Stimulated activated memory B cell treated with anti-CD40 and anti-IgM and Interleukin-4, amounts not matched to agents 10 μg/mL and 1 μg/mL and 100 μg/mL, for 72 hours (primary cell): ENCODE results near the gene MEIS1.

Source experiments
- ATAC-seq: fragments of 150-1000 bp; cut with Tn5 transposase; 2 replicates; pipeline ENCODE4 v1.10.0; 2021
- H3K27ac Mint-ChIP-seq: one replicate; pipeline ENCODE4 v1.8.0; 2022; ENCODE audit warnings: mild to moderate bottlenecking, mixed read lengths
- H3K27me3 Mint-ChIP-seq: one replicate; pipeline ENCODE4 v1.8.0; 2022; ENCODE audit warnings: mixed read lengths
- H3K36me3 Mint-ChIP-seq: one replicate; pipeline ENCODE4 v1.8.0; 2022; ENCODE audit warnings: mixed read lengths
- H3K4me1 Mint-ChIP-seq: one replicate; pipeline ENCODE4 v1.8.0; 2022; ENCODE audit warnings: mixed read lengths
- H3K4me3 Mint-ChIP-seq: one replicate; pipeline ENCODE4 v1.8.0; 2022; ENCODE audit warnings: mild to moderate bottlenecking, moderate library complexity, mixed read lengths
- H3K9me3 Mint-ChIP-seq: one replicate; pipeline ENCODE4 v1.8.0; 2022; ENCODE audit warnings: mixed read lengths

MEIS1 gene

DNA sequence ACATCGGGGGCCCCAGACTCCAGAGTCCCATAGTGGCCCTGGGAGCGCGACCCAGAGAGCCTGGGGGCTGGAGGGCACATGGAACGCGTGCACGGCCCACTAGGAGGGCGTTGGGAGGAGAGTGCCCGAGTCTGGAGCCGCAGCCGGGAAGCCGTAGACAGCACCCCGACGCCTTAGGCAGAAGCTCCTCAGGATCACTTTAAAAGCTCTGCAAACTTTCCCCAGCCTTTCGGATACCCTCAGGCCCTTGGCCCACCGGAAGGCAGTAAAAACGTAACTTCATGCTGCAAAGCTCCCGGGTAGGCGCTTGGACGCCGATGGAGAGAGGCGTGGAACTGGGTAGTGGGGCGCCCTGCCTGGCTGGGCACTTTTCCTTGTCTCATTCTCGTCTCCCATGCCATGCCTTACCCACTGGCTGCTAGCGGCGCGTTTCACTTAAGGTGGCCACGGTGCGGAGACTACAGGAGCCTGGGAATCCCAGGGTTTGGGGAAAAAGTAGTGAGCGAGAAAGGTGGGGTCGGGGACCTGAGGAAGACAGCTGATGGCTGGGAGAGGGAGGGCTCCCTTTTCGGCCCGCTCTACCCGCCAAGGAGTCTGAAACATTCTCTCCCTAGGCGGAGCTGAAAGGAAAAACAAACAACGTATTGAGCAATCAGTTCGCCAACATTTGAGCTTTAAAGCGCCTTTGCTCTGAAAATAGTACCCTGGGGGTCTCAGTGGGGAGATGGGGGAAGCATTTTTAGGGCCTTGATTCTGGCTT is 141.8 kb downstream of the MEIS1 start:
- no peak overlapping the region for H3K4me3 Mint-ChIP-seq
- H3K9me3 Mint-ChIP-seq, result no peaks in the 10 kb centered on the region
- peaks cover 59% of the 10 kb centered on the region for H3K27me3 Mint-ChIP-seq
- no peak overlapping the region for H3K27ac Mint-ChIP-seq
- H3K36me3 Mint-ChIP-seq, result no peaks in the 10 kb centered on the region
- peaks cover 21% of the 10 kb centered on the region for H3K4me1 Mint-ChIP-seq
- ATAC-seq, result no peak

DNA sequence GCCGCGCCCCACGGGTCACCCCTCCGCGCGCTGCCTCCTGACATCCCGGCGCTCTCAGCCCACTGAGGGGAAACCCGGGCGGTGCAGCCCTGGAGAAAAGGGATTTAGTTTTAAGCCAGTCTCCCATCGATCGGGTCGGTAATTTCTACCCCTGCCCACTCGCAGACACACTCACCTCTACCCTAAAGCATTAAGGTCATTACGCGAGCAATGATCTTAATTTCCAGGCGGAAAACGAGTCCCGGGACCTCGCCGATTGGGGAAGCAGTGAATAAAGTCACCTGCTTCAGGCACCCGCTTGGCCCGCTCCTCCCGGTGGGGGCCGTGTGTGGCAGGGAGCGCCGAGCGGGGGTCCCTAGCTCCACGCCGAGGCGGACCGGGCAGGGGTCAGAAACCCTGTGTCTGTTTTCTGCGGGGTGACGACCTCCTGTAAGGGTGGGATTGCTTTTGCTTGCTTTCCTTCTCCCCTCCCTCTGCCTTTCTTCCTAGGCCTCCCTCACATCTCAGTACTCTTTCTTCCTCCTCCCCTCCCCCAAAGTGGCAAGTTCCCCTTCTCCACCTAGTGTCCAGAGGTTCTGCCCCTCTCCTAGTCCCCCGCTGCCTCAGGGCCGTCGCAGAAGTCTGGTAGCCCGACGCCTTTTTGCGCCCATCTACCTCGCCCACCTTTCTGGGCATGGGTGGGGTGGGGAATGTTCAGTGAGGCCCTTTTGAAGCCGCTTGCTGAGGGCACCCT is 142.6 kb downstream of the MEIS1 start:
- ATAC-seq, result no peak
- Mint-ChIP-seq H3K9me3 (no peaks in the 10 kb centered on the region), H3K4me1 (peaks cover 21% of the 10 kb centered on the region), H3K36me3 (no peaks in the 10 kb centered on the region), H3K27me3 (peaks cover 53% of the 10 kb centered on the region), H3K27ac (no peak overlapping the region), H3K4me3 (no peak overlapping the region)

DNA sequence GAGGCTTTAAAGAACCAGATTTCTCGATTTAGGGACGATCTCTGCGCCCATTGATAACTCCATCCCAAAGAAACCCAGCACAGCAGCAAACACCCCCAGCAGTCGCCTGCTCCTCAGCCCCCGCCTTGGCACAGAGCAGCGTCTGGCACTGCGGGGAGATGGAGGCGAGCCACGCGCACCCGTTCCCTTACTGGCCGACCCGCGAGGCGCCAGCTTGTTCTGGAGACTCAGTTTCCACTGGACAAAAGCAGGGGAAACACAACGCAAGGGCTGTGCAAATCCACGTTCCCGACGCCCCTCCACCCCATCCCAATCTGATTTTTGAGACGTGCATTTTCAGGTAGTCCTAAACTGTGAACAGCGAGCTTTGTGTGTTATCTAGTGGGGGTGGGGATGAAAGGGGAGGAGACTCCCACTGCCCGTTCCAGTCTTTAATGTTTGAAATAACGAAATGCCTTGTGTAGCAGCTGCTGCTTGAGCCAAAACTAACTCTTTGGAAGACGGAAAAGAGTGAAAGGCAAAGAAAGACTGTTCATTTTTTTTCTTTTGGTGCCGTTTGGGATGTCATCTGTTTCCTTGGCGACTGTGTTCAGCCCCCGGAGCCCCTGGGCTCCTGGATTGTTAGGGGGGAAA is 143.2 kb downstream of the MEIS1 start:
- no peak for ATAC-seq
- H3K9me3 Mint-ChIP-seq, result no peaks in the 10 kb centered on the region
- H3K36me3 Mint-ChIP-seq, result no peaks in the 10 kb centered on the region
- H3K4me1 Mint-ChIP-seq, result peaks cover 21% of the 10 kb centered on the region
- no peak overlapping the region for H3K27ac Mint-ChIP-seq
- peaks cover 53% of the 10 kb centered on the region for H3K27me3 Mint-ChIP-seq
- H3K4me3 Mint-ChIP-seq, result no peak overlapping the region

DNA sequence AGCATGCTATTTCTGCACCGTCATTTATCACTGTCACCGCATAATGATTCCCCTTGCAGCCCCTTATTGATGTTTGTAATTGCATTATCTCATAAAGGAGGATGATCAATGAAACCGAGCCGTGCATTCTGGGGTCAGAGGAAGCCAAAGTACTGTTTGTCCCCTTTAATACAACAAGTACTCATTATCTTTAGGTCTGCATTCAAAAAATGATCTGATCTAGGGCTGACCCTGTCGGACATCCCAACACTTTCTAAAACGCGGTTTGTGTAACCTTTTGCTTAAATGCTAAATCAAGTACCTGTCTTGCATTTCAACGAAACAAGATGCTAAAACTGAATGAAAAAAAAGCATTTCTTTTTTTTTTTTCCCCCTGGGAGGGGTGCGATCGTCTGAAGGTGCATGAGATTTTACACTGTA is 143.8 kb downstream of the MEIS1 start:
- Mint-ChIP-seq H3K27ac (no peak overlapping the region), H3K9me3 (no peaks in the 10 kb centered on the region), H3K27me3 (peaks cover 53% of the 10 kb centered on the region), H3K4me3 (no peak overlapping the region), H3K36me3 (no peaks in the 10 kb centered on the region), H3K4me1 (peaks cover 21% of the 10 kb centered on the region)
- ATAC-seq, result no peak

DNA sequence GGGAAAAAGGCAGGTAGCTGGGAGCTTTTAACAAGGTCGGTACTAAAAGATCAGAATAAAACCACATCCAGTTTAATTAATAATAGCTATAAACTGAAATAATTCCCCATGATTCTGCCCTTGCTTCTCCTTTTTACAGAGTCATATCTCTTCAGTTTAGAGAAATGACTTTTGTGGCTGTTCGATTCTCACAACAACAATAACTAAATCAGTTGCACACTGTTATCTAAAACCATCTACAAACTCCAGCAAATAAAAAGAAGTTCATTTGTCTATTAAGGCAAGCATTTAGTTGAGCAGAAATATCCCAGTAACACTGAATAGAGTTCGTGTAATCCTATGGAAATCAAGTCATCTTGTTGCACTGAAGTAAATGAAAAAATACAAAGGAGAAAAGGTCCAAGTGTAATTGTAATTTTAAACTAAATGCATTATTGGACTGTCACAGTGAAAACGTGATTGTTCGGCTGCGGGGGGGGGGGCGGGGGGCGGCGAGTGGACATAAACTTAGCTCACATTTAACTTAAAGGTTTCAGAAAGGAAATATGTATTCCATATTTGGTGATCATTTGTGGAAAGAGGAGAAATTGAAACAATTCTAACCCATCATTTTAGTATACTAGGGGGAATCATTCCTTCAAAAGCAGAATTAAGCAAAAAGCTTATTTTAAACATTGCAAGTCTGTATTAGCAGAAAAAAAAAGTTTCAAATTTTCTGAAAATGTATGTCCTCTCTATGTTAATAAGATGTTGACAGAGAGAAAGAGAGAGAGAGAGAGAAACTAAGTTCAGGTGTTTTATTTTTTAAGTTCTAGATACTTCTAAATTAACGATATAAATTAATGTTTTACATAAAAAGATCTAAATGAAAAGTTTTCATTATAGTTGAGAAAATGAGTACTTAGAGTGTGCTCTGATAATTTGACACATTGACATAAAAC is 144.5 kb downstream of the MEIS1 start:
- H3K27me3 Mint-ChIP-seq, result peaks cover 52% of the 10 kb centered on the region
- peaks cover 21% of the 10 kb centered on the region for H3K4me1 Mint-ChIP-seq
- H3K27ac Mint-ChIP-seq, result no peak overlapping the region
- H3K4me3 Mint-ChIP-seq, result no peak overlapping the region
- H3K36me3 Mint-ChIP-seq, result no peaks in the 10 kb centered on the region
- ATAC-seq, result no peak
- H3K9me3 Mint-ChIP-seq, result no peaks in the 10 kb centered on the region

DNA sequence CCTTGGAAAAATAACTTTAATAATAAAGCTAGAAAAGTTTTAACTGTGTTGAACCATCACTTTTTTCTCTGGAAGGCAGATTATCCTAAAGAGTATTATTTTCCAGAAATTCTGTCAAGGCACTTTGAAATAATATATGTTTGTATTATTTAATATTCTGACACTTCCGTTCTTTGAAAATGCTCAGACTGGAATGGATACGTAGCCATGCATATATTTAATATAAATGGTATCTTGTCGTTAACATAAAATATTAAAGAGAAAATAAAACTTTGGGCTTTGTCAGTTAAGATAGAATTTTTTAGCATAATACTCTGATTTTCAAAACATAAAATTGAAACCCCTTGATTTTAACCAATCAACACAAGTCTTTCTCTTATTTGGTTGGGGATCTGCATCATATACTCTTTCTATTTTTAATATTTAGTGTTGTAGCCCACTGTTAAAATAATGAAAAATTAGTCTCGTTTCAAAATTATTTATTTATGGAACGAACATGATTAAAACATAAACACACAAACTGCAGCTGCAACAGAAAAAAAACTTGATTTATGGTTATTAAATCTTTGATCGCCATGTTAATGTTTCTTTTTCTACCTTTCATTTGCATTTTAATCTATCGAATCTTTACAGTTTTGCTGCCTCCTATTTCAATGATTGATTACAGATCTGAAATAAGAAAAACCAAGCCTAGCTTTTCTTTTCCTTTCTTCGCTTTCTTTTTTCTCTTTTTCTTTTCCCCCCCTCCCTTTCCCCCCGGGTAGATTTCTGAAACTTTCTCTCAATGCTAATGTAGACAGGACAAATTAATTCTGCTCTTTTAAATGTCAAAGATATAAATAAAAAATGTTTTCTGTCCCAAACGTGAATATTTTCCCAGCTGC is 145.5 kb downstream of the MEIS1 start:
- ATAC-seq, result no peak
- H3K36me3 Mint-ChIP-seq, result no peaks in the 10 kb centered on the region
- peaks cover 43% of the 10 kb centered on the region for H3K27me3 Mint-ChIP-seq
- no peaks in the 10 kb centered on the region for H3K9me3 Mint-ChIP-seq
- H3K4me3 Mint-ChIP-seq, result no peak overlapping the region
- no peak overlapping the region for H3K27ac Mint-ChIP-seq
- peaks cover 13% of the 10 kb centered on the region for H3K4me1 Mint-ChIP-seq

DNA sequence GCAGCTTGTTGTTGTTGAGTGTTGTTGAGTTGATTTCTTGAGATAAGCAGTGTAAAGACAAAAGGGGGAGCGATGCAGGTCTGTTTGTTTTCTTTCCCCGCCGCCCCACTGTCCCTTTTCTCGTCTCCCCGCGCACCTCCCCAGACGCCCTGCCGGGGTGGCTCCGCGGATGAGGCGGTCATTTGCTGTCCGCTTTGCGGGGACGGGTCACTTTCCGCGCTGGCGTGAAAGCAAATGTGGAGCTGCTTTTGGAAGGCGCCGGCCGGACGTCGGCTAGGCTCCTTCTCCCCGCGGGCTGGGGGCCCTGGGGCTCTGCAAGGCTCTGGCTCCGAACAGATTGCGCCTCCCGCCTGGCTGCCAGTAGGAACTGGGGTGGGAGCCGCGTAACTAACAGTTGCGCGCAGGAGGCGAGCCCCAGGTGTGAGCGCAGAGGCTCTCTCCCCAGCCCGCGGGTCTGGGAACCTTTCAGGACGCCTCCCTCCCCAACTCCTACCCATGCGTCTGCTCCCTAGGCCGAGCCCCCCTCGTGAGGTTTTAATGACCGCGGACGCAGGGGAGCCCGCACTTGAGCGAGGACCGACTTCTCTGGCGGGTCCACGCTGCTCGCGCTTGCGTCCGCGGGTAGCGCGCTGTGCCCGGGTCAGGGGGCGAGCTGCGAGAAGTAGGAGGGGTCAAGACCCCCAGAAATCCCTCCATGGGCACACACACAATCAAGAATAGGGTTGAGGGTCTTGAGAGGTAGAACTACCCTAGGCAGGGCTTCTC is 146.6 kb downstream of the MEIS1 start:
- Mint-ChIP-seq H3K4me1 (peaks cover 10% of the 10 kb centered on the region), H3K4me3 (no peak overlapping the region), H3K27ac (no peak overlapping the region), H3K36me3 (no peaks in the 10 kb centered on the region), H3K27me3 (peaks cover 32% of the 10 kb centered on the region), H3K9me3 (no peaks in the 10 kb centered on the region)
- ATAC-seq, result no peak

DNA sequence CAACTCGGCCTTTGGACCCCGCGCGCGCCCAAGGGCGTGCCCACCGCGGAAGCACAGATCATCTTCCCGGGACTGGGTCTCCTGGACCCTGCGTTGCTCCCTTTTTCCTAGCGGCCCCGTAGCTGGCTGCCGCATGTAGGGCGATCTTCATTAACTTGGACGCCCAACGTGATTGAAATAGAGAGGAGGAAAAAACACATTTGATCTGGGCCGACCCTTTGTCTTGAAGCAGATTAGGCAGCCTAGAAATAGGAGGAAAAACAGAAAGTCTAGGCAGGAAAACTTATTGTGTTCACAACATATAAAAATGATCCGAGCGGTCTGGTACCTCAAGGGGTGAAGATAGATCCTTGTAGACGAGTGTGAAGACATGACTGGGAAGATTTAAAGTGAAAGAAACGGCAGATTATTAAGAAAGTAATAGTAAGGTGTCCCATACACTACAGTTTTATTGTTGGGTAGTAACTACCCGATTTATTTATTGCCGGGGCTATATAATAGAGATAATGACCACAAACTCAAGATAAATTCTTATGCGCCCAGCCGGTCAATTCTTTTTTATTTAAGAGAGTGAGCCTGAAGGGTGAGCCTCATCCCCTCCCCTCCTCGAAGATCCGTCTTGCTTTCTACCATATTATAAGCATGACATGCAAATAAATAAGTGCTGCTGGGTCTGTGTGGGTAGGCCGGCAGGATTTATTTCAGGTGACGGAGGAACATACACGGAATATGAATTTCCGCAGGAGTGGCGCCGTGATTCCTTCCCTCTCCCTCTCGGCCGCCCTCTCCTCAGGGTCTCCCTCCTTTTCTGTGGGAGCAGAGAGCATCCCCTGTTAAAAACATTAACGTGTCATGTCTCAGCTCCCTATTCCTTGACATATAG is 147.4 kb downstream of the MEIS1 start:
- Mint-ChIP-seq H3K9me3 (no peaks in the 10 kb centered on the region), H3K36me3 (no peaks in the 10 kb centered on the region), H3K27me3 (peaks cover 24% of the 10 kb centered on the region), H3K4me1 (peaks cover 2% of the 10 kb centered on the region), H3K4me3 (no peak overlapping the region), H3K27ac (no peak overlapping the region)
- no peak for ATAC-seq

DNA sequence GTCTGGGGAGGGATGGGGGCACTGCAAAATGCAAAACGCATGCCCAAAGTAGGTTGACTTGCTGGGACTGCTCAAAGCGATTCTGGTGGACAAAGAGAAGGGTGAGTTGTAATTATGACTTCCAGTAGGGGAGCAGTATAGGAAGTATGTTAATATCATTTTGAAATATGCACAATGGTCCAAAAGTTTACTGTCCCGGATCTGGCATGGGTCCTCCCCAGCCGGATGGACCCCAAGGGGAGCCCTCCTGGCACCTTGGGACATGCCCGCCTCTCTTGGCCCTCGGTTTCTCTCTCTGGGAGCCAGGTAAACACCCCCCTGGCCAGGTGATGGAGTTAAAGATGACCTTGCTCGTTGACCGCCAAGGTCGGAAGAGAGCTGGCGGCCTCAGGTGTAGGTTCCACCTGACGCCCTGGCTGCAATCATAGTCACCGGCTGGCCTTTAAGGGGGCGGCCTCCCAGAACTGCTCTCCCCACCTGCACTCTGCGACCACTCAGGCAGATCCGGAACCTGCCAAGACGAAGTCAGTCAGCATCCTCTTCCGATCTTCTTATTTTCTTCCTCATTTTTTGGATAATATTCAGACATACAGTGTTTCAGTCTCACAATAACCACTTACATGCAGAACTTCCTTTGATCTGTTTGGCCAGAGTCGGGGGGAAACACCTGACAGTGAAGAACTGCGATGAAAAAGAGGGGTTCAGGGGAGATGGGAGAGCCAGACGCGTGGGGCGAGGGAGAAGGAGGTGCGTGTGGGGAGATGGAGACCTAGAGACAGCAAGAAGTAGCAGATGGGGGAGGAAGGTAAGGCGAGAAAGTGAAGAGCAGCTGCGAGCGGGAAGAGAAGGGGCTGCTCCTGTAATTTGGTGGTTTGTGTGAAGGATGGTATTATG is 148.3 kb downstream of the MEIS1 start:
- H3K4me1 Mint-ChIP-seq, result no peaks in the 10 kb centered on the region
- H3K27me3 Mint-ChIP-seq, result peaks cover 15% of the 10 kb centered on the region
- H3K9me3 Mint-ChIP-seq, result no peaks in the 10 kb centered on the region
- H3K4me3 Mint-ChIP-seq, result no peak overlapping the region
- H3K36me3 Mint-ChIP-seq, result no peaks in the 10 kb centered on the region
- ATAC-seq, result no peak
- no peak overlapping the region for H3K27ac Mint-ChIP-seq

DNA sequence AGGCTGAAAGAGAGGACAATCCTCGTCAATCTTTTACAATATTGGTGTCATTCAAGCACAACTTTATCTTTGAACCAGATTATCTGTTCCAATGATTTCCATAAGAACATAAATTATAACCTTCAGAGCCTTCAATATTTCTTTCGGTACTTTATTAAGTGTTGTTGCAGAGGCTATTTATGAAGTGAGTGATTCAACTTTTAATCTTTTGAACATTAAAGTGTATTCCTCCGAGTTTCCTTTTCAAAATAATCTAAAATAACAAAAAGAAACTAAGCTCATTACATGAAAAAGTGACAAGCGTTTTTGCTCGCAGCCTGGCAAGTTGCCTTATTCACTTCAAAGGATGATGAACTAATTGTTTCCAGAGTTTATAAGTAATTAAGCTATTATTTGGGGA is 149.0 kb downstream of the MEIS1 start:
- no peaks in the 10 kb centered on the region for H3K9me3 Mint-ChIP-seq
- no peaks in the 10 kb centered on the region for H3K36me3 Mint-ChIP-seq
- no peak for ATAC-seq
- no peak overlapping the region for H3K4me3 Mint-ChIP-seq
- H3K4me1 Mint-ChIP-seq, result no peaks in the 10 kb centered on the region
- H3K27me3 Mint-ChIP-seq, result peaks cover 9% of the 10 kb centered on the region
- no peak overlapping the region for H3K27ac Mint-ChIP-seq

DNA sequence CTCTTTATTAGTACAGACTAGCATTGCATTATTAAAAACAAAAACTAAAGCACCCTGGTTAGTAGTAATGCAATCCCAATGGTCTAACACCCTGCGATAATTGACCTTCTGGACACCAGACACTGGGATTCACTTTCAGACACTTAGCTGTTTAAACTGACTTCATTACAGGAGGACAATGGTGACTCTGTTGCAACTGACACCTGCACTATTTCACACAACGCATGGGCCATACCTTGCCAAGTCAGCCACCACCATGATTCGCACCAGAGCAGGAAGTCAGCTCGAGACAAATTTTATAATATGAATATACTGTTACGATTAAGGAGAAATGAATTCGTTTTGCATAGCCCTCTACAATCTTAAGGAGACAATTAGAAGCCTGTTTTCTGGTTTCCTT is 150.7 kb downstream of the MEIS1 start:
- Mint-ChIP-seq H3K27ac (no peak overlapping the region), H3K9me3 (no peaks in the 10 kb centered on the region), H3K27me3 (no peaks in the 10 kb centered on the region), H3K4me3 (no peak overlapping the region), H3K36me3 (no peaks in the 10 kb centered on the region), H3K4me1 (no peaks in the 10 kb centered on the region)
- ATAC-seq, result no peak

DNA sequence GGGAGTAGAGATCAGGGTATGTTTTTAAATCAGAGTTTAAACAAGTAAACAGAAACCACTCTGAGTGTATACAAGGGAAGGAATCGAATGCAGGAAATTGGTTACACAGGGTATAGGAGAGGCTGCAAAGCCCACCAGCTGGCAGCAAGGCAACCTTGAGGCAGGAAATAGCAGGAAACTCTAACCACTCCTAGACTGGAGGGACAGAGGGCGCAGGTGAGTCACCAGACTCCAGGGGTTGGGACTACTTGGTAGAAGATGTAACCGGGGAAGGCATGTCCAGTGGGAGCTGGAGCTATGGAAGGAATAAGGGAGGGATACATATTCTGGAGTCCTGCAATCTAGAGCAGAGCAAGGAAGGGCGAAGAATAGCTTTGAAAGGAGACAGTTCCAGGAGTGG is 152.3 kb downstream of the MEIS1 start:
- Mint-ChIP-seq H3K9me3 (no peaks in the 10 kb centered on the region), H3K36me3 (no peaks in the 10 kb centered on the region), H3K27me3 (no peaks in the 10 kb centered on the region), H3K4me1 (no peaks in the 10 kb centered on the region), H3K27ac (no peak overlapping the region), H3K4me3 (no peak overlapping the region)
- no peak for ATAC-seq
